GM13976 (cell line): ENCODE measurements around the gene CEMIP.

Experiments used
- DNase-seq: peaks from one replicate; pipeline ENCODE4 v3.0.0; 2012; ENCODE audit warnings: low spot score
- CTCF ChIP-seq: IDR thresholded peaks from 2 replicates; pipeline ENCODE4 v1.5.1; 2012; ENCODE audit warnings: borderline replicate concordance, mild to moderate bottlenecking; ENCODE audit not compliant: insufficient read depth; ENCODE audit errors: extremely low read depth, missing control alignments, control extremely low read depth
- in situ Hi-C: fragments of 300-500 bp; cut with MboI; formaldehyde crosslinking; loops from one replicate; pipeline ENCODE4 v1.12.0; 2022; ENCODE audit warnings: low sequenced_read_pairs, mixed read lengths, inconsistent platforms; ENCODE audit not compliant: unreplicated experiment

The CEMIP gene

GRCh38 chr15:80764535-80764934 is 14.6 kb upstream of the CEMIP start:
- in situ Hi-C loops, result no loop called here
- TF ChIP-seq CTCF, result no peak
- no peak for DNase-seq

DNA sequence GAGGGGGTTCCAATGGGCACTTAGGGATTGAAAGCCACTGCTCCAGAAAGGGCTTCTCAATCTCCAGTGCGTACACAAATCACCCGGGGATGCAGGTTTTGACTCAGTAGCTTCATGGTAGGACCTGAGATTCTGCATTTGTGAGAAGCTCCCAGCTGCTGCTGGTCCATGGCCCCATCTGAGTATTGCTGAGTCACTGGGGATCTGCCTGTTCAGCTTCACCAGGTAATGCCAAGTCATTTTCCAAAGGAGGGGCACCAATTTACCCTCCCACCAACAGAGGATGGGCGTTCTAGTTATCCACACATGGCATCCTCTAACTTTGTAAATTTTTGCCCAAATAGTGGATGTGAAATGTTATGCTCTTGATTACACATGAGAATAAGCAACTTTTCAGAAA is 12.9 kb upstream of the CEMIP start:
- no peak for TF ChIP-seq CTCF
- in situ Hi-C loops, result no loop called here
- DNase-seq, result no peak

- in situ Hi-C loops, result no loop called here
- no peak for DNase-seq
- no peak for TF ChIP-seq CTCF
Measured at GRCh38 chr15:80768158-80768557, 11.0 kb upstream of the CEMIP start.

DNA sequence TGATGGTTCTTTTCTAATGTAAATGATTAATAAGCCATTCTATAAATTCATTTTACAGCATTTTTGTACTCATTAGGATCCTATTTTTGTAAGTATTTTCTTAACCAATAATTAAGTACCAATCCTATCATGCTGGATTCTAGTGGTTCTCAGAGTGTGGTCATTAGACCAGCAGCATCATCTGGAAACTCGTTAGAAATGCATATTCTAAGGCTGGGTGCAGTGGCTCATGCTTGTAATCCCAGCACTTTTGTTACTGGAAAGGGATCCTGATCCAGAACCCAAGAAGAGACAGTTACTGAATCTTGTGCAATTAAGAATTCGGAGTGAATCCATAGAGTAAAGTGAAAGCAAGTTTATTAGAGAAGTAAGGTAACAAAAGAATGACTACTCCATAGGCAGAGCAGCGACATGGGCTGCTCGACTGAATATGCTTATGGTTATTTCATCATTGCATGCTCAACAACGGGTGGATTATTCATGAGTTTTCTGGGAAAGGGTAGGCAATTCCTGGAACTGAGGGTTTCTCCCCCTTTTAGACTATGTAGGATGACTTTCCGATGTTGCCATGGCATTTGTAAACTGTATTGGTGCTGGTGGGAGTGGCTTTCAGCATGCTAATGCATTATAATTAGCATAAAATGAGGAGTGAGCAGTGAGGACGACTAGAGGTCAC is 9.9 kb upstream of the CEMIP start:
- in situ Hi-C loops, result no loop called here
- TF ChIP-seq CTCF, result no peak
- no peak for DNase-seq

- no peak for DNase-seq
- in situ Hi-C loops, result loop anchor here (10.0 kb wide), 1 partner anchor 315 kb away; no protein-coding TSS in a partner anchor
Measured at GRCh38 chr15:80769829-80770705, 9.1 kb upstream of the CEMIP start.

More at GRCh38 chr15:80769829-80770705, 9.1 kb upstream of the CEMIP start:
- no peak for TF ChIP-seq CTCF
